PC-9 (cell line): Measurements from ENCODE around the gene GALNT2. TPM values are rescaled to one million over a fixed set of nuclear protein-coding genes. Genes with fewer than 3 reads are reported as not detected.

Experiments
- BruUV-seq: library from RNA; stranded (reverse); fragments of 400-500 nt; replicated peaks from 2 replicates; lab custom pipeline; 2021; lab: Mats Ljungman, UMichigan
- CTCF ChIA-PET: fragments of 300-600 bp; sonication (Branson Sonifier 250); formaldehyde crosslinking; loops from one replicate; lab custom pipeline; 2022; ENCODE audit warnings: antibody characterized with exemption; lab: Charles Lee
- POLR2A ChIA-PET: fragments of 300-600 bp; sonication (Branson Sonifier 250); formaldehyde crosslinking; loops from one replicate; lab custom pipeline; 2022; ENCODE audit warnings: antibody characterized with exemption; ENCODE audit not compliant: unreplicated experiment; lab: Charles Lee
- DNase-seq, 2 experiments: peaks; one replicate each; pipeline versions ENCODE4 v3.0.0 to v3.0.0-alpha.2; 2015 to 2022; ENCODE audit warnings: mixed read lengths in 1 of 2
- H2AFZ ChIP-seq: fragments of 200-600 bp; sonication (generic); 2 replicates; pipeline ENCODE4 v1.8.1; 2017; ENCODE audit warnings: antibody characterized with exemption
- H3F3A ChIP-seq: fragments of 200-600 bp; sonication (generic); 2 replicates; pipeline ENCODE4 v1.8.1; 2017; ENCODE audit warnings: antibody characterized with exemption, mild to moderate bottlenecking, low read depth; ENCODE audit not compliant: insufficient read depth
- H3K27ac ChIP-seq: fragments of 200-600 bp; sonication (generic); 2 replicates; pipeline ENCODE4 v1.6.1; 2016; ENCODE audit warnings: mixed run types
- H3K27me3 ChIP-seq: fragments of 200-600 bp; sonication (generic); 2 replicates; pipeline ENCODE4 v1.6.1; 2016; ENCODE audit warnings: low read depth, mixed run types; ENCODE audit not compliant: insufficient read depth
- H3K36me3 ChIP-seq: fragments of 200-600 bp; sonication (generic); 2 replicates; pipeline ENCODE4 v1.6.1; 2016; ENCODE audit warnings: low read depth, mixed run types
- H3K4me1 ChIP-seq: fragments of 200-600 bp; sonication (generic); replicated peaks from 2 replicates; pipeline ENCODE4 v1.6.1; 2016; ENCODE audit warnings: mixed run types; ENCODE audit not compliant: insufficient read depth
- H3K4me2 ChIP-seq: fragments of 200-600 bp; sonication (generic); 2 replicates; pipeline ENCODE4 v1.6.1; 2017; ENCODE audit warnings: mixed run types
- H3K4me3 ChIP-seq: fragments of 200-600 bp; sonication (generic); 2 replicates; pipeline ENCODE4 v1.6.1; 2016; ENCODE audit warnings: mixed run types
- H3K79me2 ChIP-seq: fragments of 200-600 bp; sonication (generic); 2 replicates; pipeline ENCODE4 v1.6.1; 2017; ENCODE audit warnings: low read depth, mixed run types
- H3K9me2 ChIP-seq: fragments of 200-600 bp; sonication (generic); 2 replicates; pipeline ENCODE4 v1.8.1; 2017; ENCODE audit warnings: mild to moderate bottlenecking; ENCODE audit not compliant: insufficient read depth
- H3K9me3 ChIP-seq: fragments of 200-600 bp; sonication (generic); 2 replicates; pipeline ENCODE4 v1.8.1; 2016; ENCODE audit warnings: low read depth; ENCODE audit not compliant: insufficient read depth
- H4K20me1 ChIP-seq: fragments of 200-600 bp; sonication (generic); 2 replicates; pipeline ENCODE4 v1.8.1; 2017; ENCODE audit not compliant: insufficient read depth
- CTCF ChIP-seq: fragments of 200-600 bp; sonication (generic); conservative IDR thresholded peaks from 2 replicates; pipeline ENCODE4 v1.6.1; 2017; ENCODE audit warnings: mixed run types, antibody characterized with exemption, mild to moderate bottlenecking, moderate library complexity
- EZH2 ChIP-seq: fragments of 200-600 bp; sonication (generic); IDR thresholded peaks from 2 replicates; pipeline ENCODE4 v1.8.0; 2017; ENCODE audit warnings: antibody characterized with exemption, low read depth
- intact Hi-C: fragments of 100-400 bp; cut with micrococcal nuclease; formaldehyde crosslinking; loops from one replicate; pipeline ENCODE4 v1.10.0; 2022; ENCODE audit not compliant: unreplicated experiment
- total RNA-seq: library from RNA; stranded (reverse); gene quantifications from 2 replicates; pipeline ENCODE4 v1.2.3, GENCODE V29; 2021

The GALNT2 gene
- total RNA-seq, 1 experiment from 2014 or later, result 121 TPM

GRCh38 chr1:230086151-230086550 lies 19.1 kb downstream of the GALNT2 start:
- DNase-seq, result no peak
- Histone ChIP-seq H3K27me3 (no peaks in the 10 kb centered on the region), H3F3A (peaks cover 59% of the 10 kb centered on the region), H3K4me2 (peak overlapping the region; percentile 81; the same call in 1 of the 2 replicates), H3K4me1 (peaks cover 67% of the 10 kb centered on the region), H3K79me2 (peaks cover 85% of the 10 kb centered on the region), H4K20me1 (no peaks in the 10 kb centered on the region), H3K27ac (peak overlapping the region; percentile 85), H3K9me2 (no peaks in the 10 kb centered on the region), H3K36me3 (no peaks in the 10 kb centered on the region), H2AFZ (no peak overlapping the region), H3K9me3 (no peaks in the 10 kb centered on the region), H3K4me3 (no peak overlapping the region)
- no TSS peak for BruUV-seq
- TF ChIP-seq EZH2 (no peak), CTCF (no peak)
- ChIA-PET CTCF (no interaction called here), POLR2A (interaction anchor here (0.6 kb wide), 1 partner anchor 49 kb away, joined by 10 read pairs; no protein-coding TSS in a partner anchor)
- intact Hi-C loops, result no loop called here

DNA sequence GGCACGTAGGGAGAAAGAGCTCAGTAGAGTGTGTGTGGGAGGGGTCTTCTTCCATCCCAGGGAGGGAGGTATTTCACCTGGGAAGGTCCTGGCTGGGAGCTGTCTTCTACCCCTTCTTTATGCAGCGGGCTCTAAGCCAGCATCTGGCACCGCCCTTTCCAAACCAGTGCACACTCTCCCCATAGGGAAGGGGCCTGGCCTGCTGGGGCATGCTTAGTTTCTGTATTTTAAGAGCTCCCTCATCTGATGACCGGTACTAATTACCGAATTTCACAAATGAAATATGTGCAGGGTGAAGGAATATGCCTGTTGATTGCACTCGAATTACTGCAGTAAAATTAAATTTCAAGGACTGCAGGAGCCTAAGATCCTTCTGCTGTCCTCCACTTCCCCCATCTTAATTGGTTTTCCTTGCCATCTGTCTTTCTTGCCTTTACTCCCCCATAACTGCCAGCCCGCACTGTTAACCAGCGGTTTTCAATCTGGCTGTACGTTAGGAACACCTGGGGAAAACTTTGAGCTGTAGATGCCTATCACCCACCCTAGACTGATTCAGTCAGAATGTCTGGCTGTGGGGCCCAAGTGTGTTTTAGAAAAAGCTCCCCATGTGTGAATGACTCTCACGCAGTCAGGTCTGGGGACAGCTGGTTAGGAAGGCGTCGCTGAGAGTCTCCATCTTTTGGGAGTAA lies 20.1 kb downstream of the GALNT2 start:
- intact Hi-C loops, result no loop called here
- BruUV-seq, result no TSS peak
- ChIA-PET POLR2A (interaction anchor here (0.7 kb wide), 1 partner anchor 130 kb away, joined by 9 read pairs; no protein-coding TSS in a partner anchor), CTCF (no interaction called here)
- H4K20me1 ChIP-seq, result no peaks in the 10 kb centered on the region
- no peak overlapping the region for H3K4me2 ChIP-seq
- H3K36me3 ChIP-seq, result no peaks in the 10 kb centered on the region
- H3K27ac ChIP-seq, result no peak overlapping the region
- H3K4me3 ChIP-seq, result no peak overlapping the region
- H3K9me2 ChIP-seq, result no peaks in the 10 kb centered on the region
- peaks cover 77% of the 10 kb centered on the region for H3K4me1 ChIP-seq
- peaks cover 60% of the 10 kb centered on the region for H3F3A ChIP-seq
- TF ChIP-seq EZH2, result no peak
- TF ChIP-seq CTCF, result no peak
- peaks cover 83% of the 10 kb centered on the region for H3K79me2 ChIP-seq
- H3K9me3 ChIP-seq, result no peaks in the 10 kb centered on the region
- no peak overlapping the region for H2AFZ ChIP-seq
- no peak for DNase-seq
- no peaks in the 10 kb centered on the region for H3K27me3 ChIP-seq

GRCh38 chr1:230087717-230088105 lies 20.7 kb downstream of the GALNT2 start:
- H3K4me3 ChIP-seq, result no peak overlapping the region
- peaks cover 82% of the 10 kb centered on the region for H3K4me1 ChIP-seq
- no peaks in the 10 kb centered on the region for H3K27me3 ChIP-seq
- no peaks in the 10 kb centered on the region for H3K9me2 ChIP-seq
- H2AFZ ChIP-seq, result no peak overlapping the region
- TF ChIP-seq EZH2 (no peak), CTCF (no peak)
- POLR2A ChIA-PET, result interaction anchor here (0.7 kb wide), 1 partner anchor 129 kb away, joined by 9 read pairs; no protein-coding TSS in a partner anchor
- DNase-seq, result no peak
- H3K79me2 ChIP-seq, result peaks cover 82% of the 10 kb centered on the region
- H3K36me3 ChIP-seq, result no peaks in the 10 kb centered on the region
- H3K9me3 ChIP-seq, result no peaks in the 10 kb centered on the region
- no peaks in the 10 kb centered on the region for H4K20me1 ChIP-seq
- intact Hi-C loops, result no loop called here
- peaks cover 59% of the 10 kb centered on the region for H3F3A ChIP-seq
- no peak overlapping the region for H3K27ac ChIP-seq
- BruUV-seq, result no TSS peak
- H3K4me2 ChIP-seq, result no peak overlapping the region
- CTCF ChIA-PET, result no interaction called here
